ENCODE results near the gene C4A.

The C4A gene

GRCh38 chr6:31947070-31947675 is 34.7 kb upstream of the C4A start:
- no peak for DNase-seq (ENCODE audit: low spot score)

GRCh38 chr6:31947864-31948263 is 34.0 kb upstream of the C4A start:
- no peak for TF ChIP-seq CTCF (IDR thresholded peaks at IDR 0.05; ENCODE audit: poor library complexity, severe bottlenecking)
- Histone ChIP-seq H3K36me3 (ENCODE audit: low read depth) (peaks cover 15% of the 10 kb centered on the region), H3K4me3 (ENCODE audit: severe bottlenecking) (no peak overlapping the region), H3K27me3 (ENCODE audit: insufficient read depth, poor library complexity, severe bottlenecking) (no peaks in the 10 kb centered on the region), H3K4me1 (ENCODE audit: insufficient read depth, poor library complexity, severe bottlenecking) (peaks cover 10% of the 10 kb centered on the region), H3K9me3 (ENCODE audit: severe bottlenecking) (no peaks in the 10 kb centered on the region), H3K27ac (ENCODE audit: poor library complexity, severe bottlenecking) (no peak overlapping the region)
- DNase-seq (ENCODE audit: low spot score) (no peak), ATAC-seq (ENCODE audit: low read depth) (no peak)

More at GRCh38 chr6:31947070-31947675, 34.7 kb upstream of the C4A start:
- ATAC-seq (ENCODE audit: low read depth) = no peak
- TF ChIP-seq CTCF (IDR thresholded peaks at IDR 0.05; ENCODE audit: poor library complexity, severe bottlenecking) = no peak
- Histone ChIP-seq H3K4me3 (ENCODE audit: severe bottlenecking) (no peak overlapping the region), H3K9me3 (ENCODE audit: severe bottlenecking) (no peaks in the 10 kb centered on the region), H3K27ac (ENCODE audit: poor library complexity, severe bottlenecking) (no peak overlapping the region), H3K4me1 (ENCODE audit: insufficient read depth, poor library complexity, severe bottlenecking) (peaks cover 10% of the 10 kb centered on the region), H3K27me3 (ENCODE audit: insufficient read depth, poor library complexity, severe bottlenecking) (no peaks in the 10 kb centered on the region), H3K36me3 (ENCODE audit: low read depth) (peaks cover 8% of the 10 kb centered on the region)

- peaks cover 19% of the 10 kb centered on the region for H3K36me3 ChIP-seq (ENCODE audit: low read depth)
- DNase-seq (ENCODE audit: low spot score) (no peak), ATAC-seq (ENCODE audit: low read depth) (no peak)
- H3K27me3 ChIP-seq (ENCODE audit: insufficient read depth, poor library complexity, severe bottlenecking) = no peaks in the 10 kb centered on the region
- no peak for TF ChIP-seq CTCF (IDR thresholded peaks at IDR 0.05; ENCODE audit: poor library complexity, severe bottlenecking)
- peaks cover 10% of the 10 kb centered on the region for H3K4me1 ChIP-seq (ENCODE audit: insufficient read depth, poor library complexity, severe bottlenecking)
- H3K27ac ChIP-seq (ENCODE audit: poor library complexity, severe bottlenecking) = no peak overlapping the region
- H3K9me3 ChIP-seq (ENCODE audit: severe bottlenecking) = no peaks in the 10 kb centered on the region
- no peak overlapping the region for H3K4me3 ChIP-seq (ENCODE audit: severe bottlenecking)
Observed at GRCh38 chr6:31948306-31948705, 33.6 kb upstream of the C4A start.

- DNase-seq (ENCODE audit: low spot score) = no peak
- no peak for TF ChIP-seq CTCF (IDR thresholded peaks at IDR 0.05; ENCODE audit: poor library complexity, severe bottlenecking)
Observed at GRCh38 chr6:31948753-31949413, 33.0 kb upstream of the C4A start.

More at GRCh38 chr6:31948753-31949413, 33.0 kb upstream of the C4A start:
- Histone ChIP-seq H3K4me3 (ENCODE audit: severe bottlenecking) (no peak overlapping the region), H3K27me3 (ENCODE audit: insufficient read depth, poor library complexity, severe bottlenecking) (no peaks in the 10 kb centered on the region), H3K9me3 (ENCODE audit: severe bottlenecking) (no peaks in the 10 kb centered on the region), H3K36me3 (ENCODE audit: low read depth) (peaks cover 25% of the 10 kb centered on the region), H3K27ac (ENCODE audit: poor library complexity, severe bottlenecking) (no peak overlapping the region), H3K4me1 (ENCODE audit: insufficient read depth, poor library complexity, severe bottlenecking) (peaks cover 10% of the 10 kb centered on the region)
- ATAC-seq (ENCODE audit: low read depth) = no peak
